GM23338 (cell line): ENCODE results near the gene B4GALNT4. TPM values are rescaled to one million over a fixed set of nuclear protein-coding genes. Genes with fewer than 3 reads are reported as not detected.

ENCODE experiments used
- ATAC-seq: fragments of 200-7000 bp; cut with Tn5 transposase; 3 replicates; pipeline ENCODE4 v1.9.1; 2020
- DNase-seq: peaks from one replicate; pipeline ENCODE4 v3.0.0-alpha.2; 2015; ENCODE audit warnings: low spot score
- H2AFZ ChIP-seq: fragments of 200-600 bp; sonication (generic); 2 replicates; pipeline ENCODE4 v1.8.0; 2016; ENCODE audit warnings: antibody characterized with exemption, mild to moderate bottlenecking, moderate library complexity
- H3F3A ChIP-seq: fragments of 200-600 bp; sonication (generic); replicated peaks from 2 replicates; pipeline ENCODE4 v1.8.0; 2017; ENCODE audit warnings: antibody characterized with exemption, mixed run types, low read depth
- H3K27ac ChIP-seq: fragments of 200-600 bp; sonication (generic); 2 replicates; pipeline ENCODE4 v1.6.1; 2016; ENCODE audit warnings: low read depth
- H3K27me3 ChIP-seq: fragments of 200-600 bp; sonication (generic); 2 replicates; pipeline ENCODE4 v1.8.0; 2016; ENCODE audit warnings: mild to moderate bottlenecking, mixed run types, moderate library complexity; ENCODE audit not compliant: insufficient read depth
- H3K36me3 ChIP-seq: fragments of 200-600 bp; sonication (generic); 2 replicates; pipeline ENCODE4 v1.8.0; 2016; ENCODE audit warnings: mild to moderate bottlenecking; ENCODE audit not compliant: insufficient read depth
- H3K4me1 ChIP-seq: fragments of 200-600 bp; sonication (generic); 2 replicates; pipeline ENCODE4 v1.8.0; 2016; ENCODE audit warnings: mild to moderate bottlenecking, moderate library complexity; ENCODE audit not compliant: insufficient read depth
- H3K4me2 ChIP-seq: fragments of 200-600 bp; sonication (generic); 2 replicates; pipeline ENCODE4 v1.7.1; 2017; ENCODE audit warnings: mixed run types
- H3K4me3 ChIP-seq: fragments of 200-600 bp; sonication (generic); 2 replicates; pipeline ENCODE4 v1.6.1; 2016; ENCODE audit warnings: mixed run types
- H3K79me2 ChIP-seq: fragments of 200-600 bp; sonication (generic); replicated peaks from 2 replicates; pipeline ENCODE4 v1.8.0; 2017; ENCODE audit warnings: mild to moderate bottlenecking; ENCODE audit not compliant: insufficient read depth
- H3K9me2 ChIP-seq: fragments of 200-600 bp; sonication (generic); 2 replicates; pipeline ENCODE4 v1.8.0; 2017; ENCODE audit not compliant: insufficient read depth
- H4K20me1 ChIP-seq: fragments of 200-600 bp; sonication (generic); replicated peaks from 2 replicates; pipeline ENCODE4 v1.8.0; 2017; ENCODE audit warnings: mild to moderate bottlenecking; ENCODE audit not compliant: insufficient read depth
- H3K27ac Mint-ChIP-seq: 2 replicates; pipeline ENCODE4 v1.8.0; 2020; ENCODE audit warnings: inconsistent platforms, mild to moderate bottlenecking, moderate library complexity, mixed read lengths
- H3K27me3 Mint-ChIP-seq: 3 replicates; pipeline ENCODE4 v1.8.0; 2022; ENCODE audit warnings: low read depth, mild to moderate bottlenecking, moderate library complexity, mixed read lengths, inconsistent platforms; ENCODE audit not compliant: insufficient read depth, poor library complexity
- H3K36me3 Mint-ChIP-seq: 3 replicates; pipeline ENCODE4 v1.8.0; 2021; ENCODE audit warnings: low read depth, mild to moderate bottlenecking, inconsistent platforms, moderate library complexity, mixed read lengths
- H3K4me1 Mint-ChIP-seq: 3 replicates; pipeline ENCODE4 v1.8.0; 2020; ENCODE audit warnings: mild to moderate bottlenecking, inconsistent platforms, mixed read lengths
- H3K4me3 Mint-ChIP-seq: 3 replicates; pipeline ENCODE4 v1.8.0; 2021; ENCODE audit warnings: moderate library complexity, mild to moderate bottlenecking, inconsistent platforms, mixed read lengths
- H3K9me3 Mint-ChIP-seq: 3 replicates; pipeline ENCODE4 v1.8.0; 2020; ENCODE audit warnings: moderate library complexity, mild to moderate bottlenecking, inconsistent platforms, mixed read lengths
- CREB1 ChIP-seq: fragments of 250-450 bp; sonication (Bioruptor Pico); IDR thresholded peaks from 2 replicates; pipeline ENCODE4 v1.5.0; 2020; ENCODE audit warnings: low read depth, mild to moderate bottlenecking, moderate library complexity
- EZH2 ChIP-seq: fragments of 200-600 bp; sonication (generic); IDR thresholded peaks from one replicate; pipeline ENCODE4 v1.8.0; 2017; ENCODE audit warnings: antibody characterized with exemption, mild to moderate bottlenecking, low read depth; ENCODE audit not compliant: unreplicated experiment
- EZH2phosphoT487 ChIP-seq: fragments of 200-600 bp; sonication (generic); IDR thresholded peaks from one replicate; pipeline ENCODE4 v1.8.1; 2018; ENCODE audit warnings: antibody characterized with exemption; ENCODE audit not compliant: unreplicated experiment
- JUNB ChIP-seq: IDR thresholded peaks from one replicate; pipeline ENCODE4 v1.6.1; 2016; ENCODE audit warnings: antibody characterized with exemption; ENCODE audit not compliant: unreplicated experiment
- NANOG ChIP-seq: IDR thresholded peaks from 2 replicates; pipeline ENCODE4 v1.6.1; 2016; ENCODE audit warnings: antibody characterized with exemption, borderline replicate concordance
- POLR2AphosphoS5 ChIP-seq: IDR thresholded peaks from 2 replicates; pipeline ENCODE4 v1.6.1; 2016; ENCODE audit warnings: antibody characterized with exemption, low read depth
- ZNF114 ChIP-seq: fragments of 250-450 bp; sonication (Bioruptor Pico); IDR thresholded peaks from 2 replicates; pipeline ENCODE4 v1.5.0; 2020; ENCODE audit warnings: mild to moderate bottlenecking, moderate library complexity
- ZNF331 ChIP-seq: fragments of 250-450 bp; sonication (Bioruptor Pico); IDR thresholded peaks from 2 replicates; pipeline ENCODE4 v1.5.0; 2020; ENCODE audit warnings: low read depth, mild to moderate bottlenecking, moderate library complexity
- polyA plus RNA-seq: library from polyadenylated mRNA; unstranded; fragments of >200 nt; fragmentation: Nextera tagmentation; extraction: Ambion mirVana; gene quantifications from 2 replicates; pipeline ENCODE4 v1.2.1, GENCODE V29; 2016
- total RNA-seq: library from RNA; depleted of rRNA; stranded (reverse); fragments of >200 nt; shearing (Covaris generic); gene quantifications from 2 replicates; pipeline ENCODE4 v1.2.3, GENCODE V29; 2014
- TF ChIP-seq, protein P1 (sequence below): IDR thresholded peaks from one replicate; pipeline ENCODE4 v1.6.1; 2018; ENCODE audit warnings: antibody characterized with exemption; ENCODE audit not compliant: unreplicated experiment
- TF ChIP-seq, protein P2 (sequence below), 2 experiments: fragments of 200-600 bp in 1 of 2; sonication (generic) in 1 of 2; conservative IDR thresholded peaks; 2 replicates each; pipeline versions ENCODE4 v1.5.1 to v1.6.1; 2016 to 2017; ENCODE audit warnings: antibody characterized with exemption in 2 of 2, low read depth in 2 of 2, mild to moderate bottlenecking in 2 of 2, moderate library complexity in 1 of 2
- TF ChIP-seq, protein P3 (sequence below): fragments of 250-450 bp; sonication (Bioruptor Pico); IDR thresholded peaks from 2 replicates; pipeline ENCODE4 v1.5.0; 2020; ENCODE audit warnings: mild to moderate bottlenecking, moderate library complexity
- TF ChIP-seq, protein P4 (sequence below): IDR thresholded peaks from 2 replicates; pipeline ENCODE4 v1.6.1; 2016; ENCODE audit warnings: antibody characterized with exemption

The B4GALNT4 gene
- total and polyA plus RNA-seq, 2 experiments from 2014 or later: 49.9 to 92.6 TPM

DNA sequence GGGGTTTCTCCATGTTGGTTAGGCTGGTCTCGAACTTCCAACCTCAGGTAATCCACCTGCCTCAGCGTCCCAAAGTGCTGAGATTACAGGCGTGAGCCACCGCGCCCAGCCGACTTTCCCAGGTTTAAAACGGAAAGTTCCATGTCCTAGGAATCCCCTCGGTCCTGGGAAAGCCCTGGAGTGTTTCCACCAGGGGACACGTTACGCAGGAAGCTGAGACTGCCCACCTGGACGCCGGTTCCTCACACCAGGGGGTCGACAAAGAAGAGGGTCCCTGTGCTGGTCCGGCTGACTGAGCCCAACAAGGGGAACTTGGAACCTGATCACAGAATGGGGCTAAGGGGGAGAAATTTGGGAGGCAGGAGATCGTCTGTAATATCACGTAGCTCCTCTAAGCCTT lies 3.5 kb upstream of the B4GALNT4 start:
- Mint-ChIP-seq H3K9me3 (peaks cover 41% of the 10 kb centered on the region), H3K27me3 (peaks cover 21% of the 10 kb centered on the region), H3K27ac (no peak overlapping the region), H3K4me1 (peaks cover 15% of the 10 kb centered on the region), H3K36me3 (peaks cover 5% of the 10 kb centered on the region; the same call in 2 of the 3 replicates), H3K4me3 (no peak overlapping the region)
- H3K4me1 ChIP-seq: peaks cover 9% of the 10 kb centered on the region; the same call in 1 of the 2 replicates
- H3K9me2 ChIP-seq: no peaks in the 10 kb centered on the region
- peaks cover 22% of the 10 kb centered on the region; the same call in 1 of the 2 replicates for H3F3A ChIP-seq
- H3K27ac ChIP-seq: no peak overlapping the region
- ATAC-seq: no peak
- no peak overlapping the region for H2AFZ ChIP-seq
- H3K4me2 ChIP-seq: no peak overlapping the region
- TF ChIP-seq, protein P1, sequence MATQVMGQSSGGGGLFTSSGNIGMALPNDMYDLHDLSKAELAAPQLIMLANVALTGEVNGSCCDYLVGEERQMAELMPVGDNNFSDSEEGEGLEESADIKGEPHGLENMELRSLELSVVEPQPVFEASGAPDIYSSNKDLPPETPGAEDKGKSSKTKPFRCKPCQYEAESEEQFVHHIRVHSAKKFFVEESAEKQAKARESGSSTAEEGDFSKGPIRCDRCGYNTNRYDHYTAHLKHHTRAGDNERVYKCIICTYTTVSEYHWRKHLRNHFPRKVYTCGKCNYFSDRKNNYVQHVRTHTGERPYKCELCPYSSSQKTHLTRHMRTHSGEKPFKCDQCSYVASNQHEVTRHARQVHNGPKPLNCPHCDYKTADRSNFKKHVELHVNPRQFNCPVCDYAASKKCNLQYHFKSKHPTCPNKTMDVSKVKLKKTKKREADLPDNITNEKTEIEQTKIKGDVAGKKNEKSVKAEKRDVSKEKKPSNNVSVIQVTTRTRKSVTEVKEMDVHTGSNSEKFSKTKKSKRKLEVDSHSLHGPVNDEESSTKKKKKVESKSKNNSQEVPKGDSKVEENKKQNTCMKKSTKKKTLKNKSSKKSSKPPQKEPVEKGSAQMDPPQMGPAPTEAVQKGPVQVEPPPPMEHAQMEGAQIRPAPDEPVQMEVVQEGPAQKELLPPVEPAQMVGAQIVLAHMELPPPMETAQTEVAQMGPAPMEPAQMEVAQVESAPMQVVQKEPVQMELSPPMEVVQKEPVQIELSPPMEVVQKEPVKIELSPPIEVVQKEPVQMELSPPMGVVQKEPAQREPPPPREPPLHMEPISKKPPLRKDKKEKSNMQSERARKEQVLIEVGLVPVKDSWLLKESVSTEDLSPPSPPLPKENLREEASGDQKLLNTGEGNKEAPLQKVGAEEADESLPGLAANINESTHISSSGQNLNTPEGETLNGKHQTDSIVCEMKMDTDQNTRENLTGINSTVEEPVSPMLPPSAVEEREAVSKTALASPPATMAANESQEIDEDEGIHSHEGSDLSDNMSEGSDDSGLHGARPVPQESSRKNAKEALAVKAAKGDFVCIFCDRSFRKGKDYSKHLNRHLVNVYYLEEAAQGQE: no peak
- no peak for TF ChIP-seq POLR2AphosphoS5
- no peak for TF ChIP-seq CREB1 (CRISPR knock-in tag)
- TF ChIP-seq ZNF114 (CRISPR knock-in tag): no peak
- TF ChIP-seq, protein P2, sequence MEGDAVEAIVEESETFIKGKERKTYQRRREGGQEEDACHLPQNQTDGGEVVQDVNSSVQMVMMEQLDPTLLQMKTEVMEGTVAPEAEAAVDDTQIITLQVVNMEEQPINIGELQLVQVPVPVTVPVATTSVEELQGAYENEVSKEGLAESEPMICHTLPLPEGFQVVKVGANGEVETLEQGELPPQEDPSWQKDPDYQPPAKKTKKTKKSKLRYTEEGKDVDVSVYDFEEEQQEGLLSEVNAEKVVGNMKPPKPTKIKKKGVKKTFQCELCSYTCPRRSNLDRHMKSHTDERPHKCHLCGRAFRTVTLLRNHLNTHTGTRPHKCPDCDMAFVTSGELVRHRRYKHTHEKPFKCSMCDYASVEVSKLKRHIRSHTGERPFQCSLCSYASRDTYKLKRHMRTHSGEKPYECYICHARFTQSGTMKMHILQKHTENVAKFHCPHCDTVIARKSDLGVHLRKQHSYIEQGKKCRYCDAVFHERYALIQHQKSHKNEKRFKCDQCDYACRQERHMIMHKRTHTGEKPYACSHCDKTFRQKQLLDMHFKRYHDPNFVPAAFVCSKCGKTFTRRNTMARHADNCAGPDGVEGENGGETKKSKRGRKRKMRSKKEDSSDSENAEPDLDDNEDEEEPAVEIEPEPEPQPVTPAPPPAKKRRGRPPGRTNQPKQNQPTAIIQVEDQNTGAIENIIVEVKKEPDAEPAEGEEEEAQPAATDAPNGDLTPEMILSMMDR (conservative IDR thresholded peaks at IDR 0.05; ENCODE audit: low read depth in 2 of 2): no peak
- no peak for TF ChIP-seq ZNF331 (CRISPR knock-in tag)
- TF ChIP-seq, protein P3, sequence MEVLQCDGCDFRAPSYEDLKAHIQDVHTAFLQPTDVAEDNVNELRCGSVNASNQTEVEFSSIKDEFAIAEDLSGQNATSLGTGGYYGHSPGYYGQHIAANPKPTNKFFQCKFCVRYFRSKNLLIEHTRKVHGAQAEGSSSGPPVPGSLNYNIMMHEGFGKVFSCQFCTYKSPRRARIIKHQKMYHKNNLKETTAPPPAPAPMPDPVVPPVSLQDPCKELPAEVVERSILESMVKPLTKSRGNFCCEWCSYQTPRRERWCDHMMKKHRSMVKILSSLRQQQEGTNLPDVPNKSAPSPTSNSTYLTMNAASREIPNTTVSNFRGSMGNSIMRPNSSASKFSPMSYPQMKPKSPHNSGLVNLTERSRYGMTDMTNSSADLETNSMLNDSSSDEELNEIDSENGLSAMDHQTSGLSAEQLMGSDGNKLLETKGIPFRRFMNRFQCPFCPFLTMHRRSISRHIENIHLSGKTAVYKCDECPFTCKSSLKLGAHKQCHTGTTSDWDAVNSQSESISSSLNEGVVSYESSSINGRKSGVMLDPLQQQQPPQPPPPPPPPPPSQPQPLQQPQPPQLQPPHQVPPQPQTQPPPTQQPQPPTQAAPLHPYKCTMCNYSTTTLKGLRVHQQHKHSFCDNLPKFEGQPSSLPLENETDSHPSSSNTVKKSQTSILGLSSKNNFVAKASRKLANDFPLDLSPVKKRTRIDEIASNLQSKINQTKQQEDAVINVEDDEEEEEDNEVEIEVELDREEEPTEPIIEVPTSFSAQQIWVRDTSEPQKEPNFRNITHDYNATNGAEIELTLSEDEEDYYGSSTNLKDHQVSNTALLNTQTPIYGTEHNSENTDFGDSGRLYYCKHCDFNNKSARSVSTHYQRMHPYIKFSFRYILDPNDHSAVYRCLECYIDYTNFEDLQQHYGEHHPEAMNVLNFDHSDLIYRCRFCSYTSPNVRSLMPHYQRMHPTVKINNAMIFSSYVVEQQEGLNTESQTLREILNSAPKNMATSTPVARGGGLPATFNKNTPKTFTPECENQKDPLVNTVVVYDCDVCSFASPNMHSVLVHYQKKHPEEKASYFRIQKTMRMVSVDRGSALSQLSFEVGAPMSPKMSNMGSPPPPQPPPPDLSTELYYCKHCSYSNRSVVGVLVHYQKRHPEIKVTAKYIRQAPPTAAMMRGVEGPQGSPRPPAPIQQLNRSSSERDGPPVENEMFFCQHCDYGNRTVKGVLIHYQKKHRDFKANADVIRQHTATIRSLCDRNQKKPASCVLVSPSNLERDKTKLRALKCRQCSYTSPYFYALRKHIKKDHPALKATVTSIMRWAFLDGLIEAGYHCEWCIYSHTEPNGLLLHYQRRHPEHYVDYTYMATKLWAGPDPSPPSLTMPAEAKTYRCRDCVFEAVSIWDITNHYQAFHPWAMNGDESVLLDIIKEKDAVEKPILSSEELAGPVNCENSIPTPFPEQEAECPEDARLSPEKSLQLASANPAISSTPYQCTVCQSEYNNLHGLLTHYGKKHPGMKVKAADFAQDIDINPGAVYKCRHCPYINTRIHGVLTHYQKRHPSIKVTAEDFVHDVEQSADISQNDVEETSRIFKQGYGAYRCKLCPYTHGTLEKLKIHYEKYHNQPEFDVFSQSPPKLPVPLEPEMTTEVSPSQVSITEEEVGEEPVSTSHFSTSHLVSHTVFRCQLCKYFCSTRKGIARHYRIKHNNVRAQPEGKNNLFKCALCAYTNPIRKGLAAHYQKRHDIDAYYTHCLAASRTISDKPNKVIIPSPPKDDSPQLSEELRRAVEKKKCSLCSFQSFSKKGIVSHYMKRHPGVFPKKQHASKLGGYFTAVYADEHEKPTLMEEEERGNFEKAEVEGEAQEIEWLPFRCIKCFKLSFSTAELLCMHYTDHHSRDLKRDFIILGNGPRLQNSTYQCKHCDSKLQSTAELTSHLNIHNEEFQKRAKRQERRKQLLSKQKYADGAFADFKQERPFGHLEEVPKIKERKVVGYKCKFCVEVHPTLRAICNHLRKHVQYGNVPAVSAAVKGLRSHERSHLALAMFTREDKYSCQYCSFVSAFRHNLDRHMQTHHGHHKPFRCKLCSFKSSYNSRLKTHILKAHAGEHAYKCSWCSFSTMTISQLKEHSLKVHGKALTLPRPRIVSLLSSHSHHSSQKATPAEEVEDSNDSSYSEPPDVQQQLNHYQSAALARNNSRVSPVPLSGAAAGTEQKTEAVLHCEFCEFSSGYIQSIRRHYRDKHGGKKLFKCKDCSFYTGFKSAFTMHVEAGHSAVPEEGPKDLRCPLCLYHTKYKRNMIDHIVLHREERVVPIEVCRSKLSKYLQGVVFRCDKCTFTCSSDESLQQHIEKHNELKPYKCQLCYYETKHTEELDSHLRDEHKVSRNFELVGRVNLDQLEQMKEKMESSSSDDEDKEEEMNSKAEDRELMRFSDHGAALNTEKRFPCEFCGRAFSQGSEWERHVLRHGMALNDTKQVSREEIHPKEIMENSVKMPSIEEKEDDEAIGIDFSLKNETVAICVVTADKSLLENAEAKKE (CRISPR knock-in tag): no peak
- no peak for TF ChIP-seq JUNB
- no peak for TF ChIP-seq EZH2
- no peak for TF ChIP-seq NANOG
- TF ChIP-seq EZH2phosphoT487: no peak
- TF ChIP-seq, protein P4, sequence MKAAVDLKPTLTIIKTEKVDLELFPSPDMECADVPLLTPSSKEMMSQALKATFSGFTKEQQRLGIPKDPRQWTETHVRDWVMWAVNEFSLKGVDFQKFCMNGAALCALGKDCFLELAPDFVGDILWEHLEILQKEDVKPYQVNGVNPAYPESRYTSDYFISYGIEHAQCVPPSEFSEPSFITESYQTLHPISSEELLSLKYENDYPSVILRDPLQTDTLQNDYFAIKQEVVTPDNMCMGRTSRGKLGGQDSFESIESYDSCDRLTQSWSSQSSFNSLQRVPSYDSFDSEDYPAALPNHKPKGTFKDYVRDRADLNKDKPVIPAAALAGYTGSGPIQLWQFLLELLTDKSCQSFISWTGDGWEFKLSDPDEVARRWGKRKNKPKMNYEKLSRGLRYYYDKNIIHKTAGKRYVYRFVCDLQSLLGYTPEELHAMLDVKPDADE: no peak
- H3K79me2 ChIP-seq: peaks cover 8% of the 10 kb centered on the region
- DNase-seq: no peak
- H3K36me3 ChIP-seq: no peaks in the 10 kb centered on the region
- H3K27me3 ChIP-seq: no peaks in the 10 kb centered on the region
- H3K4me3 ChIP-seq: no peak overlapping the region
- no peaks in the 10 kb centered on the region; the same call in 1 of the 2 replicates for H4K20me1 ChIP-seq
